HG02610 (cell line): Measurements from ENCODE around the gene KCNE1.
"Not testable (repeated sequence)": the region's sequence is repeated elsewhere in the genome, so short reads cannot be mapped to it uniquely, and the experiment has no call there.

Experiments used
- ATAC-seq: cut with Tn5 transposase; IDR thresholded peaks from one replicate; pipeline ENCODE4 v1.9.1; 2021; ENCODE audit warnings: mild to moderate bottlenecking, moderate library complexity; ENCODE audit not compliant: unreplicated experiment

The KCNE1 gene

DNA sequence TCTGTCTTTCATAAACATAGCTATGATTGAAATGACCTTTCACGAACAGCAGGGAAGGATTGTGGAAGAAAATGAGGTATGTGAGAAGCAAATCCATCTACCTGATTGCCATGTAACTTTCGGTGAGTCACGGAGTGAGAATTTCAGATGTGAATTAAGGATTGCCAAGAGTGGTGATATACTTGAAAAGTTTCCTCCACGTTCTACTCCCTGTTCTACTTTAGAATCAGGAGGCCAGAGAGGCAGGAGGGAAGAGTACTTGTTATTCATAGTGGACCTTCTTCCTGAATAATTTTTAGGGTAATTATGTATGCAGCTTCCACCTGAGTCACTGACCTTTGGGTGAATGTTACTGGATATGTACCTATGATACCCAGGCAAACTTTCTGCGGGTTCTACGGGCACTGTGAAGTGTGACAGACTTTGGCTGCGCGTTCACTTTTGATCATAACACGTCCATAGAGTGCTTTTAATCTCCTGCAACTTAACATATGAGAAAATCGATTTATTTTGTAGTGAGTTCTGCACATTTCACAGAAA, 2.6 kb upstream of the KCNE1 start:
- ATAC-seq, result no peak

- no peak for ATAC-seq
Observed at GRCh38 chr21:34513129-34513675, 1.2 kb upstream of the KCNE1 start.

- no peak for ATAC-seq
Observed at GRCh38 chr21:34511181-34511580, 829 bp downstream of the KCNE1 start.

- ATAC-seq, result peak; percentile 63
Observed at GRCh38 chr21:34510148-34511142, 1.6 kb downstream of the KCNE1 start.

DNA sequence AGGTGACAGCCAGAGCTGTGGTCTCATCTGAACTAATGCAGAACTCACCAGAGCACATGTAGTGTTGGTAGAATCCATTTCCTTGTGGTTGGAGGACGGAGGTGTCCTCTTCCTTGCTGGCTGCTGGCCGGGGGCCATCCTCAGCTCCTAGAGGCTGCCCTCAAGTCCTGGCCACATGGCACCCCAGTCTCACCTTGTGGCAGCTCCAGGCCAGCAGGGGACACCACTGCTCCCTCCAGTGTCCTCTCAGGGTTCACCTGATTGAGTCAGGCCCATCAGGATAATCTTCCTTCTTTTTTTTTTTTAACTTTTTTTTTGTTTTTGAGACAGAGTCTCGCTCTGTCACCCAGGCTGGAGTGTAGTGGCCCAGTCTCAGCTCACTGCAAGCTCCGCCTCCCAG, 2.9 kb downstream of the KCNE1 start:
- ATAC-seq, result no peak

DNA sequence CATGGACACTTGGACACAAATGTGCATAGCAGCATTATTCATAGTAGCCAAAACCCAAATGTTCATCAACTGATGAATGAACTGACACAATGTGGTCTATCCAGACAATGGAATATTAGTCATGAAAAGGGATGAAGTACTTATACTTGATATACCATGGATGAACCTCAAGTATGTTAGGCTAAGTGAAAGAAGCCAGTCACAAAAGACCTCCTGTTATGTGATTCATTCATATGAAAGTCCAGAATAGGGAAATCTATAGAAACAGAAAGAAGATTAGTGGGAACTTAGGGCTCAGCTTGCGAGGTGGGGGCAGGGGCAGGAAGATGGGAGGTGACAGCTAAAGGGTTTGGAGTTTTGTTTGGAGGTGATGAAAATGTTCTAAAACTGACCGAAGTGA, 7.4 kb downstream of the KCNE1 start:
- ATAC-seq, result no peak

GRCh38 chr21:34502480-34503106, 9.4 kb downstream of the KCNE1 start:
- ATAC-seq, result no peak

DNA sequence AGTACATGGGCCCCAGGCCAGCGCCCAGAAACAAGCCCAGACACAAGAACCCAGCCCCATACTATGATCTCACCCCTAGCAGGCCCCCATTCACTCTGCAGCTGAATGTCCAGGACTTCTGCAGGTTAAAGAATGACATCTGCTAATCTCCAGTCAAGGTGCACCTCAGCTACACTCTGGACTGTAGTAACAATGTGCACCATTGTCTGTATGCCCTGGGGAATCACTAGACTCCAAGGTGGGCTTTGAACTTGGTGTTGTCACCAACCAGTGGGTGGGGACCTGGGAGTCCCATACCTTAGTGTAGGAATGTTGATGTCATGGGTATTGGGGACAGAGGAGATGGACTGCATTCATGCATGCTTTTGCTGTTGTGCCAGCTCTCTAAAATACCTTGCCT, 10.3 kb downstream of the KCNE1 start:
- ATAC-seq, result no peak

DNA sequence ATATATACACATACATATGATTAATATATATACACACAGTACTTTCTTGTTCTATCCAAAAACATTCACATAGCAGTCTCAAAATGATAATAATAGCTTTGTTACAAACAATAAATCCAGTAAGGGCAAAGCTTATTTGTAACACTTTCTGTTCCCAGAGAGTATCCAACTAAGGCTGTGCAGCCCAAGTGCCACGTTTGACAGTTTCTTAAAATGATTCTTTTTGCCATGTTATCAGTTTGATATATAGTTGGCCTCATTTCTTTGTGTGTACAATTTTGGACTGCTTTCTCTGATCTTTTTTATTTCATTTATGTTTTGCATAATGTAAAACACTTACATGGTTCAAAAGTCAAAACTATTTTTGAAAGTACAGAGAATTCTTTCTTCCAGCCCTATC, 11.8 kb downstream of the KCNE1 start:
- no peak for ATAC-seq

GRCh38 chr21:34499116-34499515, 12.9 kb downstream of the KCNE1 start:
- ATAC-seq, result no peak

DNA sequence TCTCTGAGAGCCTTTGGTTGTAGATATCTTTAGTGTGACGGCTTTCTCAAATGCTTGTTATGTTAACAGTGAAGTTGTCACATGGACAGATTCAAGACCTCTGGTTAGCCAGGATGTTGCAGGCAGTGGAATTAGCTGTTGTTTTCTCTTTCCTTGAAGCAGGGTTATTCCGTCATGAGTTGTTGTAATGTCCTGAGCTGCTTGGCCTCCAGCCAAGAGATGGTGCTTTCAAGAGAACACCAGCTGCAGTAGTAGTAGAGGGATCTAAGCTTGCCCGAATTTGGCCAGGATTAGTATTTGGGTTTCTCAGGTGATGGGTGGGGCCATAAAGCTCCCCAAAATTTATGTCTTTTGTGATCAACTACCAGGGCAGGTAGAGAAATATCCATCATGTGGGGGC, 13.4 kb downstream of the KCNE1 start:
- no peak for ATAC-seq

DNA sequence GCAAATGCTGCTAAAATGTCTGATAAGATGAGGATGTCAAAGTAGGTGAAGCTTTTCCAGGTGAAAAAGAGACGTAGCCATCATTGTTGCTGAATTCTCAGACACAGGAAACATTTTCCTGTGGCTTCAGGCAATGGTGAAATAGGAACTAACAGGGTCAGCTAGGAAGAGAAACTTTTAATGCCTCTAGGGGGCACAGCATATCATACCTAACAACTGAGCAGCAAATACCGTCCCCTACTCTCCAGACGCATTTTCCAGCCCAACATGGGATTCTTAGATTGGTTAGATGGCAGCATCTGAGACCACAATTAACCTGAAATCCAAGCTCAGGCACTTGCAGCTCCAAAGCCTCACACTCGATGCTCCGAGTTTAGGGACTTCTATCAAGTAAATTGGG, 28.2 kb downstream of the KCNE1 start:
- not testable (repeated sequence) for ATAC-seq

- not testable (repeated sequence) for ATAC-seq
Observed at GRCh38 chr21:34483435-34483834, 28.6 kb downstream of the KCNE1 start.

DNA sequence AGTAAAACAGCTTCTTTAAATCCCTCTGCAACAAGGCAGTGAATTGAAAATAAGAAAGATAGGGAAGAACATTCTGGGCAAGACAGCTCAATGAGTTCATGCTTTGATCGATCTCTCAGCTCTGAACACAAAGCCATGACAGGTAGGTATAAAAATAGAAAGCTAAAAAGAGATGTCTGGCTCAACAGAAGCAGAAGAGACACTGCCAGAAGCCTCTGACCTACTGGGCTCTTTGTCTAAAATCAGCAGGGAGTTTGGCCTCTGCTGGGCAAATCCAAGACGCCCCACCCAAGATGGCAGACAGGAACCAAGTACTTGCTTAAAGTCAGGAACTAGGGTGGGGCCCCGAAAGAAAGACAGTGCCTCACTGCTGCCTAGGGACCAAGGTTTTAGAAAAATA, 44.7 kb downstream of the KCNE1 start:
- ATAC-seq, result not testable (repeated sequence)

DNA sequence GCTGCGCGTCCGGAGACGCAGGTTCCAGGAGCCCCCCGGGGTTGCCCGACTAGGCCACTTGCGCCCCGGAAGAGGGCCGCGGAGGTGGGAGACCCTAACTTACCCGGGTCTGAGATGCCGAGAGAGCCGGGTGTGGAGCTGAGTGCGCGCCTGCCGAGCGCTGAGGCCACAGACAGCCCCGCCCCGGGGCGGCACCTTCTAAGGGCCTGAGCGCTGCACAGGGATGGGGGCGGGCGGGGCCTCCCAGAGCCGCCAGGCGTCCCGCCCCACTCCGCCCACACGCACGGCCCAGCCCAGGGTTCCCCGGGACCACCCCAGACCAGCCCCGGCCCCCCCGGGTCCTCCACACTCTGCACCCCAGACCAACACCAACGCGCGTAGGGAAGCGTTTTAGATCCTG, 52.6 kb downstream of the KCNE1 start:
- ATAC-seq, result not testable (repeated sequence)

DNA sequence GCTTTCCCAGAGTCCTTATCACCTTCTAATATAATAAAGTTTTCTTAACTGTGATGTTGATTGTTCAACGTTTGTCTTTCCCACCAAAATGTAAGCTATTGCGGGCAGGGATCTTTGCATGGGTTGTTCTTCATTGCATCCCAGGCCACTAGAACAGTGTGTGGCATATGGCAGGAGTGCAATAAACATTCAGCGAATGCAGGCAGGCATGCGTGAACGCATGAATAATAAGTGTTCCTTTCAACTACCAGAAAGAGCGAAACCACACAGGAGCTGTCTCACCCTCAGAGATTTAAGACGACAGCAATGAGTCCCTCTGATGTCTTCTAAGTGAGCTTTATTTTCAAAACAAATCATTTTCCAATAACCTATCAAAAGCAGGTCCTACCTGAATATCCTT, 53.7 kb downstream of the KCNE1 start:
- not testable (repeated sequence) for ATAC-seq

DNA sequence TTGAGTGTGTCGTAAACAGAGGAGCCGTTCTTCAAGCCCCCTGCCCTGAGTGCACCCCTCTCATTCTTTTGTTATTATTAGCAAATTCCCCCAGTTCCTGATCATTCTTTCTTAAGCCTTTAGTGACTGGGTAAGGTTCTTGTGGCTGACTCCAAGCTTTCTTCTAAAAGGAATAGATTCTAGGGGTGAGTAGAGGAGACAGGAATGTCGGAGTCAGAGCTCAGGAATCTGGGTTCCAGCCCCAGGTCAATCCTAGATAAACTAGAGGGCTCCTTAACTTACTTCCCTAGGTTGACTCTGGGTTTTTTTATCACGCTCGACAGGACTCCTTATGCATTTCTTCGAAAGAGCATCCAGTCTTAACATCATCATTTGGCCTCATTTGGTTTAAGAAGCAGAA, 55.8 kb downstream of the KCNE1 start:
- ATAC-seq, result not testable (repeated sequence)

DNA sequence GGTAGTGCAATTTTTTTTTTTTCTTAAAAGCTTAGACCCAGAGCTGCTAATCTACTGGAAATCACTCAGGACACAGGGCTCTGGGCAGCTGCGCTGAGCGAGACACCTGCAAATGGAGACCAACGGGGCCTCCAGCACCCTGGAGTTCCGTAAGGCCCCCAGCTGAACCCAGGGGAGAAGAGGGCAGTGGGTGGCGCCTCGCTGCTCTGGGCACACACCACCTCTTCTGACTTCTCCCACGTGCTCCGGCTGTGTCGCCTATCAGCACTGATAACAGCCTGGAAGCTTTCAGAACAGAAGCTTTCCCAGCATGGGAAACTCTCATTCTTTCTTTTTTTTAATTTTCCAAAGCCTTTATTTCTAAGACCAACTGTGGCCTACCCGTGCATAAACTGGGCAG, 56.4 kb downstream of the KCNE1 start:
- ATAC-seq, result not testable (repeated sequence)

DNA sequence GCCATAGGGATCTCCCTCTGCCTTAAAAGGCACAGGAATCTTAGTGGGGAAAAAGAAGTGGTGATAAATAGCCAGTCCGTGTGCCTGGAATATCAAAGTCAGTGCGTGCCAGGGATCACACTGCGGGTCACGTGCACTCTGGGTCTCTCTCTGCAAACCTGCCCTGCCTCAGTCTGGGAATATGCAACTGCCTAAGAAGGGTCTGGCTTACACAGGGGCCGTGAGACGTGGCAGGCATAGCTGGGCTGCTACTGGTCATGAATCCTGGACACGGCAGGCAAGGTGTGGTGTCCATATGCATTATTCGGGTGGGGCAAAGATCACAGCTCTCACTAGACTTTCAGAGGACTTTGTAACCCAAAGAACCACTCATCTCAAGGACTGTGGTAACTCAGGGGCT, 65.0 kb downstream of the KCNE1 start:
- ATAC-seq, result not testable (repeated sequence)

GRCh38 chr21:34443486-34443885, 68.5 kb downstream of the KCNE1 start:
- not testable (repeated sequence) for ATAC-seq

DNA sequence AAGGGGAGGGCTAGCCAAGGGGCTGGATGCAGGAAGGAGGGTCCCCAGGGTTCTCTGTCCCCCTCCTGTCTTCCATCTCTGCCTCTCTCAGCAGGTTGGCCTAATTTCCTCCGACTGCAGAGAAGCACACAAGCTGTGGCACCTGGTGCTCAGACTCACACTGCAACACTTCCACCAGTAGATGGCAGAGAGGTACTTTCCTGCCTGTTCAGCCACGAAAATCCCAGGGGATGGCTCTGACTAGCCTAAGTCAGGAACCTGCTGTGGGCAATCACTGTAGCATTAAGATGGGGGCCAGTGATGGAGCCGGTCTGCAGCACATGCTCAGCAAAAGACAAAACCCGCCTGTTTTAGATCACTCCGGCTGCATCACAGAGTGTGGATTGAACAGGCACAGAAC, 82.3 kb downstream of the KCNE1 start:
- not testable (repeated sequence) for ATAC-seq
